HG02943 (cell line): ENCODE measurements around the gene DIP2C.
A peak's percentile ranks its signal among the peaks of the same experiment; 100 is the strongest.
"Not testable (repeated sequence)": the region's sequence is repeated elsewhere in the genome, so short reads cannot be mapped to it uniquely, and the experiment has no call there.

Source experiments
- ATAC-seq: cut with Tn5 transposase; IDR thresholded peaks from one replicate; pipeline ENCODE4 v1.9.1; 2021; ENCODE audit warnings: mild to moderate bottlenecking, low read depth, moderate library complexity; ENCODE audit not compliant: unreplicated experiment

The DIP2C gene

GRCh38 chr10:478471-479245, 210.8 kb downstream of the DIP2C start:
- ATAC-seq: no peak

GRCh38 chr10:477620-478019, 211.8 kb downstream of the DIP2C start:
- ATAC-seq: no peak

- no peak for ATAC-seq
Measured at GRCh38 chr10:476455-476780, 213.1 kb downstream of the DIP2C start.

GRCh38 chr10:475709-476454, 213.6 kb downstream of the DIP2C start:
- no peak for ATAC-seq

GRCh38 chr10:474946-475345, 214.5 kb downstream of the DIP2C start:
- no peak for ATAC-seq

- no peak for ATAC-seq
Measured at GRCh38 chr10:474406-474805, 215.1 kb downstream of the DIP2C start.

GRCh38 chr10:472241-472910, 217.1 kb downstream of the DIP2C start:
- no peak for ATAC-seq

GRCh38 chr10:470339-471003, 219.0 kb downstream of the DIP2C start:
- ATAC-seq: no peak

- ATAC-seq: no peak
Measured at GRCh38 chr10:469947-470338, 219.5 kb downstream of the DIP2C start.

- no peak for ATAC-seq
Measured at GRCh38 chr10:459743-460142, 229.7 kb downstream of the DIP2C start.

GRCh38 chr10:458421-458851, 231.0 kb downstream of the DIP2C start:
- ATAC-seq: no peak

- ATAC-seq: no peak
Measured at GRCh38 chr10:456486-456885, 233.0 kb downstream of the DIP2C start.

GRCh38 chr10:454860-455259, 234.6 kb downstream of the DIP2C start:
- ATAC-seq: no peak

GRCh38 chr10:453647-454046, 235.8 kb downstream of the DIP2C start:
- no peak for ATAC-seq

GRCh38 chr10:452512-453426, 236.7 kb downstream of the DIP2C start:
- no peak for ATAC-seq

GRCh38 chr10:451856-452255, 237.6 kb downstream of the DIP2C start:
- no peak for ATAC-seq

- peak; percentile 80 for ATAC-seq
Measured at GRCh38 chr10:451021-451471, 238.4 kb downstream of the DIP2C start.

- ATAC-seq: no peak
Measured at GRCh38 chr10:450463-450862, 239.0 kb downstream of the DIP2C start.

GRCh38 chr10:449331-449730, 240.1 kb downstream of the DIP2C start:
- ATAC-seq: not testable (repeated sequence)

- ATAC-seq: no peak
Measured at GRCh38 chr10:443459-443858, 246.0 kb downstream of the DIP2C start.
